Neural progenitor cell (in vitro differentiated cells): Measurements from ENCODE around the gene PRLR. TPM values are rescaled to one million over a fixed set of nuclear protein-coding genes. Genes with fewer than 3 reads are reported as not detected.

Source experiments
- DNase-seq: peaks from one replicate; pipeline ENCODE4 v3.0.0-alpha.2; 2016; ENCODE audit warnings: low spot score
- H2AFZ ChIP-seq: fragments of 200-600 bp; sonication (generic); replicated peaks from 2 replicates; pipeline ENCODE4 v1.6.1; 2016; ENCODE audit warnings: antibody characterized with exemption
- H3F3A ChIP-seq: fragments of 200-600 bp; sonication (generic); 2 replicates; pipeline ENCODE4 v1.6.1; 2016; ENCODE audit warnings: antibody characterized with exemption, low read depth
- H3K27ac ChIP-seq: fragments of 200-600 bp; sonication (generic); 2 replicates; pipeline ENCODE4 v1.5.1; 2016; ENCODE audit warnings: mild to moderate bottlenecking
- H3K27me3 ChIP-seq: fragments of 200-600 bp; sonication (generic); 2 replicates; pipeline ENCODE4 v1.6.1; 2016; ENCODE audit warnings: mild to moderate bottlenecking, moderate library complexity
- H3K36me3 ChIP-seq: fragments of 200-600 bp; sonication (generic); 2 replicates; pipeline ENCODE4 v1.5.1; 2016
- H3K4me1 ChIP-seq: fragments of 200-600 bp; sonication (generic); 2 replicates; pipeline ENCODE4 v1.6.1; 2016; ENCODE audit warnings: mixed run types
- H3K4me2 ChIP-seq: fragments of 200-600 bp; sonication (generic); 2 replicates; pipeline ENCODE4 v1.6.1; 2016
- H3K4me3 ChIP-seq: fragments of 200-600 bp; sonication (generic); 2 replicates; pipeline ENCODE4 v1.5.1; 2016
- H3K79me2 ChIP-seq: fragments of 200-600 bp; sonication (generic); 2 replicates; pipeline ENCODE4 v1.6.1; 2016; ENCODE audit warnings: low read depth
- H3K9ac ChIP-seq: fragments of 200-600 bp; sonication (generic); 2 replicates; pipeline ENCODE4 v1.6.1; 2016
- H3K9me3 ChIP-seq: fragments of 200-600 bp; sonication (generic); 2 replicates; pipeline ENCODE4 v1.5.1; 2016; ENCODE audit warnings: low read depth
- H4K20me1 ChIP-seq: fragments of 200-600 bp; sonication (generic); 2 replicates; pipeline ENCODE4 v1.6.1; 2016; ENCODE audit warnings: low read depth
- H3K27ac Mint-ChIP-seq: 3 replicates; pipeline ENCODE4 v1.8.0; 2021; ENCODE audit warnings: mixed read lengths
- H3K27me3 Mint-ChIP-seq: 2 replicates; pipeline ENCODE4 v1.8.0; 2022; ENCODE audit warnings: low read depth, mild to moderate bottlenecking, inconsistent platforms, moderate library complexity, mixed read lengths; ENCODE audit not compliant: insufficient read depth
- H3K36me3 Mint-ChIP-seq: 3 replicates; pipeline ENCODE4 v1.8.0; 2021; ENCODE audit warnings: mixed read lengths
- H3K4me1 Mint-ChIP-seq: 3 replicates; pipeline ENCODE4 v1.8.0; 2021; ENCODE audit warnings: mixed read lengths
- H3K4me3 Mint-ChIP-seq: 3 replicates; pipeline ENCODE4 v1.8.0; 2021; ENCODE audit warnings: mild to moderate bottlenecking, moderate library complexity, mixed read lengths
- H3K9me3 Mint-ChIP-seq: 3 replicates; pipeline ENCODE4 v1.8.0; 2020; ENCODE audit warnings: mixed read lengths
- EZH2 ChIP-seq: fragments of 200-600 bp; sonication (generic); IDR thresholded peaks from 2 replicates; pipeline ENCODE4 v1.6.1; 2017; ENCODE audit warnings: antibody characterized with exemption, mild to moderate bottlenecking, moderate library complexity
- EZH2phosphoT487 ChIP-seq: fragments of 200-600 bp; sonication (generic); IDR thresholded peaks from 2 replicates; pipeline ENCODE4 v1.6.1; 2017; ENCODE audit warnings: antibody characterized with exemption
- total RNA-seq: library from RNA; depleted of rRNA; stranded (reverse); fragments of >200 nt; gene quantifications from 2 replicates; pipeline ENCODE4 v1.2.3, GENCODE V29; 2015; ENCODE audit warnings: low replicate concordance
- TF ChIP-seq, protein P1 (sequence below): fragments of 200-600 bp; sonication (generic); IDR thresholded peaks from 2 replicates; pipeline ENCODE4 v1.5.1; 2017; ENCODE audit warnings: antibody characterized with exemption, mild to moderate bottlenecking

PRLR gene
- total RNA-seq, 1 donor from 2014 or later = 0.51 TPM

DNA sequence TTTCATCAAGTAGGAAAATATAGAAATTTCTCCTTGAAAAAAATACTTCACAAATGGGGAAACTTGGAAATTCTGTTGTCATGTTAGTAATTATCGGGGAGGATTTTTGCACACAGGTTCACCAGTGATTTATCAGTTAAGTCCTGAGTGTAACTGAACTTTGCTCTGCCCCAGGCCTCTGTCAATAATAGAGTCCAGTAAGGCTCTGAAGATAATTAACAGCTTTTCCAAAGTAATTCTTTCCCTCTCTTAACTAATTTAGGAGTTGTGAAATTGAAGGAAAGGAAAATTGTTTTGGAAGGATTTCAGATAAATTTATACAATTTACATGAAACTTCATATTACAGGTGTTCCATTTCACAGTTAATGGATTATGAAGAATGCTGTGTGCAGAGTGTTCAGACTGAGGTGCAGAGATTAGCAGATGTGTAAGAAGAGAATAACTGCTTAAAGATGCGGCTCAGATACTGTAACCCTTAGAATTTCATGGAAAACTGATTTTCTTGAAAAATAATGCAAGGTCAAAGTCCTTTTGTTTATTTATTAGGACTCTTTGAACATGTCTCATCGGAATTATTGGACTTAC lies 179.7 kb downstream of the PRLR start:
- no peak overlapping the region for H2AFZ ChIP-seq
- no peak overlapping the region for H3K27ac ChIP-seq
- H3K9ac ChIP-seq = no peak overlapping the region
- H3K9me3 Mint-ChIP-seq = no peaks in the 10 kb centered on the region
- H3K27me3 ChIP-seq = no peaks in the 10 kb centered on the region
- no peak overlapping the region for H3K27ac Mint-ChIP-seq
- no peak overlapping the region for H3K4me3 ChIP-seq
- no peaks in the 10 kb centered on the region for H3K9me3 ChIP-seq
- H3F3A ChIP-seq = no peaks in the 10 kb centered on the region
- no peak overlapping the region for H3K4me3 Mint-ChIP-seq
- H3K4me1 Mint-ChIP-seq = no peaks in the 10 kb centered on the region
- no peak for DNase-seq
- H3K36me3 ChIP-seq = no peaks in the 10 kb centered on the region
- no peaks in the 10 kb centered on the region for H3K4me1 ChIP-seq
- peaks cover 2% of the 10 kb centered on the region for H3K27me3 Mint-ChIP-seq
- TF ChIP-seq, protein P1, sequence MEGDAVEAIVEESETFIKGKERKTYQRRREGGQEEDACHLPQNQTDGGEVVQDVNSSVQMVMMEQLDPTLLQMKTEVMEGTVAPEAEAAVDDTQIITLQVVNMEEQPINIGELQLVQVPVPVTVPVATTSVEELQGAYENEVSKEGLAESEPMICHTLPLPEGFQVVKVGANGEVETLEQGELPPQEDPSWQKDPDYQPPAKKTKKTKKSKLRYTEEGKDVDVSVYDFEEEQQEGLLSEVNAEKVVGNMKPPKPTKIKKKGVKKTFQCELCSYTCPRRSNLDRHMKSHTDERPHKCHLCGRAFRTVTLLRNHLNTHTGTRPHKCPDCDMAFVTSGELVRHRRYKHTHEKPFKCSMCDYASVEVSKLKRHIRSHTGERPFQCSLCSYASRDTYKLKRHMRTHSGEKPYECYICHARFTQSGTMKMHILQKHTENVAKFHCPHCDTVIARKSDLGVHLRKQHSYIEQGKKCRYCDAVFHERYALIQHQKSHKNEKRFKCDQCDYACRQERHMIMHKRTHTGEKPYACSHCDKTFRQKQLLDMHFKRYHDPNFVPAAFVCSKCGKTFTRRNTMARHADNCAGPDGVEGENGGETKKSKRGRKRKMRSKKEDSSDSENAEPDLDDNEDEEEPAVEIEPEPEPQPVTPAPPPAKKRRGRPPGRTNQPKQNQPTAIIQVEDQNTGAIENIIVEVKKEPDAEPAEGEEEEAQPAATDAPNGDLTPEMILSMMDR = no peak
- TF ChIP-seq EZH2 (no peak), EZH2phosphoT487 (no peak)
- no peak overlapping the region for H3K4me2 ChIP-seq
- no peaks in the 10 kb centered on the region for H3K79me2 ChIP-seq
- H4K20me1 ChIP-seq = no peaks in the 10 kb centered on the region
- H3K36me3 Mint-ChIP-seq = no peaks in the 10 kb centered on the region

DNA sequence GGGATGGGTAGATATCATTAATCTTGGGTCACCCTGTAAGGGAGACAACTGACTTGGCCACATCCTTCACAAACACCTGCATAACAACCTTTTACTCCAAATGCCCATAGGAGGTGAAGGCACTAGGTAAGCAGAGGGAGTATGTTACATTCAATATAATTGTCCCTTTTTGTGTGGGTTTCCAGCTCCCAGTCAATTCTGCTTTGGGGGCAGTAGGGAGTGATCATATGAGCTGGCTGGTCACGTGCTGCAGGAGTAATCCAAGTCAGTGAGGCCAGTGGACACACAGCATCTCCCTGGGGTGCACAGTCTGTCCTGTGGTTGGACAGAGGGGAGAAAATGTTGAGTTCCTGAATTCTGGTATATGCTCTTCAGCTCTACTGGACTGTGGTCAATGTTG lies 181.4 kb downstream of the PRLR start:
- H3K4me3 ChIP-seq = no peak overlapping the region
- no peaks in the 10 kb centered on the region for H4K20me1 ChIP-seq
- H3K4me1 Mint-ChIP-seq = no peaks in the 10 kb centered on the region
- H3K4me1 ChIP-seq = no peaks in the 10 kb centered on the region
- H3F3A ChIP-seq = no peaks in the 10 kb centered on the region
- no peak overlapping the region for H3K27ac Mint-ChIP-seq
- no peak for TF ChIP-seq EZH2
- no peak for TF ChIP-seq EZH2phosphoT487
- no peak overlapping the region for H3K27ac ChIP-seq
- H3K36me3 Mint-ChIP-seq = no peaks in the 10 kb centered on the region
- H3K27me3 Mint-ChIP-seq = peaks cover 4% of the 10 kb centered on the region
- no peaks in the 10 kb centered on the region for H3K9me3 ChIP-seq
- no peak overlapping the region for H3K9ac ChIP-seq
- no peaks in the 10 kb centered on the region for H3K27me3 ChIP-seq
- H3K79me2 ChIP-seq = no peaks in the 10 kb centered on the region
- no peak for DNase-seq
- no peak overlapping the region for H3K4me2 ChIP-seq
- no peak overlapping the region for H3K4me3 Mint-ChIP-seq
- H2AFZ ChIP-seq = peak overlapping the region; percentile 26
- H3K9me3 Mint-ChIP-seq = no peaks in the 10 kb centered on the region
- H3K36me3 ChIP-seq = no peaks in the 10 kb centered on the region

DNA sequence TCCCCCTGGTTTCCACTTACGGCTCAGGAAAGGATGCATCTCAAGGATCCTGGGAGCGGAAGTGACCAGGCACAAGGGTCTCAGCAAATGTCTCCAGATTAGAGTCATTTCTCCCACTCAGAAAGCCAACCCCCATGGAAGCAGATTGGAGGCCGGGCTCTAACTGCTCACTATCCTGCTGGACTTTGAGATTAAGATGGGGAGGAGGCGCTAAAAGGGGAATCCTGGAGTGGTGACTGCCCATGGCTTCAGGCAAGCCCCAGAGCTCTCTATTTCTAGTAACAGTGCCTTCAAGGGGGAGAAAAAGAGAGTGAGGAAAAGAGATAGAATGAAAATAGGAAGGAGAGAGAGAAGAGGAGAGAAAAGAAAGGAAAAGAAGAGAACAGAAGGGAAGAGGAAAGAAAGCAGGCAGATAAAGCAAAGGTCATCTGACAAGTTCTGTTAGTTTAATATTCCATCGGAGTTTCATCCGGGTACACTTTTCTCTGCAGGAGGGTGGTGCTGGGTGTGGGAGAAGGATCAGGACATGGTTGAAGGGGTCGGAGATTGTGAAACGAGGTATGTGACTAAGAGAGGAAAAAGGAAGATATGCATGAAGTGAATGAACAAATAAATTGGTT lies 182.4 kb downstream of the PRLR start, which contains the start of gene AGXT2:
AGXT2 (minus strand) TSS at position 165 of the 620 bp plus-strand sequence; CDS start at position 108, 57 bp downstream.
- H3K9ac ChIP-seq = no peak within 1 kb of the TSS
- H3K4me1 Mint-ChIP-seq = no peaks in the 10 kb centered on the region
- H3K27me3 Mint-ChIP-seq = peaks cover 4% of the 10 kb centered on the region
- H3K27me3 ChIP-seq = no peaks in the 10 kb centered on the region
- H4K20me1 ChIP-seq = no peaks in the 10 kb centered on the region
- H3K4me2 ChIP-seq = no peak within 1 kb of the TSS
- H2AFZ ChIP-seq = no peak within 1 kb of the TSS
- H3F3A ChIP-seq = no peaks in the 10 kb centered on the region
- H3K9me3 Mint-ChIP-seq = no peaks in the 10 kb centered on the region
- H3K4me1 ChIP-seq = no peaks in the 10 kb centered on the region
- H3K4me3 Mint-ChIP-seq = no peak within 1 kb of the TSS
- H3K27ac Mint-ChIP-seq = no peak within 1 kb of the TSS
- no peaks in the 10 kb centered on the region for H3K36me3 Mint-ChIP-seq
- DNase-seq = no peak
- H3K27ac ChIP-seq = no peak within 1 kb of the TSS
- TF ChIP-seq, protein P1 = no peak
- TF ChIP-seq EZH2 (no peak), EZH2phosphoT487 (no peak)
- no peak within 1 kb of the TSS for H3K4me3 ChIP-seq
- H3K36me3 ChIP-seq = no peaks in the 10 kb centered on the region
- H3K79me2 ChIP-seq = no peaks in the 10 kb centered on the region
- no peaks in the 10 kb centered on the region for H3K9me3 ChIP-seq

DNA sequence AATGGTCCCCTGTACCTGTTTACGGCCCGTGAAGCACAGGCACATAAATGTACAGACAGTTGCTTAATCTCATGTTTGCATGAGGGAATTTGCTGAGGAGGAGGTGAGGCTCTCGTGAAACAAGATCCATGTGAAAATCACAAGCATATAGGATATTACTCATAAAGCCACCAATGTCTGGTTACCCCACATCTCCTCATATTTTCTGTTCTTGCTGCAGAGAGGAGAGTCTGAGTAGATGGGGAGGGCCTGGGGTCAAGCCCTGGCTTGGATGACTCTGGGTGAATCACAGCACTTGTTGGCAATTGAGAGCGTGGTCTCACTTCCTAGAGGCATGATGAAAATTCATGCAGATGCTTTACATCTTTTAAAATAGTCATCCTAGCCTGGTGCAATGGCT lies 183.5 kb downstream of the PRLR start:
- Mint-ChIP-seq H3K9me3 (no peaks in the 10 kb centered on the region), H3K4me1 (no peaks in the 10 kb centered on the region), H3K27ac (no peak overlapping the region), H3K36me3 (no peaks in the 10 kb centered on the region), H3K4me3 (no peak overlapping the region), H3K27me3 (peaks cover 4% of the 10 kb centered on the region)
- H4K20me1 ChIP-seq = no peaks in the 10 kb centered on the region
- H3K9ac ChIP-seq = no peak overlapping the region
- TF ChIP-seq EZH2 = no peak
- TF ChIP-seq, protein P1 = no peak
- no peak for TF ChIP-seq EZH2phosphoT487
- no peak for DNase-seq
- H3K27me3 ChIP-seq = no peaks in the 10 kb centered on the region
- no peaks in the 10 kb centered on the region for H3K36me3 ChIP-seq
- no peaks in the 10 kb centered on the region for H3K79me2 ChIP-seq
- H3K4me2 ChIP-seq = no peak overlapping the region
- no peaks in the 10 kb centered on the region for H3F3A ChIP-seq
- no peaks in the 10 kb centered on the region for H3K9me3 ChIP-seq
- H2AFZ ChIP-seq = no peak overlapping the region
- H3K4me1 ChIP-seq = no peaks in the 10 kb centered on the region
- H3K4me3 ChIP-seq = no peak overlapping the region
- H3K27ac ChIP-seq = no peak overlapping the region
